ENCODE measurements around the gene RNF224.
A peak's percentile ranks its signal among the peaks of the same experiment; 100 is the strongest.

RNF224 gene

GRCh38 chr9:137198902-137199283 is 28.4 kb upstream of the RNF224 start:
- no peak for DNase-seq (ENCODE audit: low spot score in 2 of 2)
- Histone ChIP-seq H3K36me3 (replicated peaks) (peaks cover 2% of the 10 kb centered on the region; the same call in 1 of the 2 replicates), H3K4me3 (peak overlapping the region; percentile 30), H3K4me1 (peaks cover 24% of the 10 kb centered on the region), H3K27me3 (ENCODE audit: low read depth) (no peaks in the 10 kb centered on the region), H3K9me3 (no peaks in the 10 kb centered on the region)
- in situ Hi-C loops (cut with MboI; ENCODE audit: low sequenced_read_pairs), result no loop called here

- Histone ChIP-seq H3K27me3 (ENCODE audit: low read depth) (no peaks in the 10 kb centered on the region), H3K9me3 (no peaks in the 10 kb centered on the region), H3K36me3 (replicated peaks) (peaks cover 9% of the 10 kb centered on the region; the same call in 1 of the 2 replicates), H3K4me3 (peak overlapping the region; percentile 30), H3K4me1 (peaks cover 31% of the 10 kb centered on the region)
- in situ Hi-C loops (cut with MboI; ENCODE audit: low sequenced_read_pairs), result no loop called here
- no peak for DNase-seq (ENCODE audit: low spot score in 2 of 2)
These were observed 27.7 kb upstream of the RNF224 start for GRCh38 chr9:137199411-137200121.

GRCh38 chr9:137200311-137201204 is 26.7 kb upstream of the RNF224 start, which contains the start of gene TPRN:
Gene TPRN, minus strand, starts transcription at chr9:137200741. Its CDS starts 30 bp downstream, at chr9:137200711.
- peaks cover 13% of the 10 kb centered on the region; the same call in 1 of the 2 replicates for H3K36me3 ChIP-seq (replicated peaks)
- no peaks in the 10 kb centered on the region for H3K9me3 ChIP-seq
- no peaks in the 10 kb centered on the region for H3K27me3 ChIP-seq (ENCODE audit: low read depth)
- H3K4me1 ChIP-seq, result peaks cover 32% of the 10 kb centered on the region
- peak; percentile 99 to 100 for DNase-seq (ENCODE audit: low spot score in 2 of 2)
- peak within 1 kb of the TSS; percentile 58 for H3K4me3 ChIP-seq
- in situ Hi-C loops (cut with MboI; ENCODE audit: low sequenced_read_pairs), result no loop called here

- in situ Hi-C loops (cut with MboI; ENCODE audit: low sequenced_read_pairs), result no loop called here
- Histone ChIP-seq H3K9me3 (no peaks in the 10 kb centered on the region), H3K4me3 (peak overlapping the region; percentile 58), H3K36me3 (replicated peaks) (peaks cover 13% of the 10 kb centered on the region), H3K27me3 (ENCODE audit: low read depth) (no peaks in the 10 kb centered on the region), H3K4me1 (peaks cover 34% of the 10 kb centered on the region)
- DNase-seq (ENCODE audit: low spot score in 2 of 2), result no peak
These were observed 26.0 kb upstream of the RNF224 start for GRCh38 chr9:137201205-137201868.

GRCh38 chr9:137202966-137203365 is 24.3 kb upstream of the RNF224 start:
- Histone ChIP-seq H3K4me3 (no peak overlapping the region), H3K36me3 (replicated peaks) (peaks cover 16% of the 10 kb centered on the region), H3K4me1 (peaks cover 35% of the 10 kb centered on the region), H3K27me3 (ENCODE audit: low read depth) (no peaks in the 10 kb centered on the region), H3K9me3 (no peaks in the 10 kb centered on the region)
- in situ Hi-C loops (cut with MboI; ENCODE audit: low sequenced_read_pairs), result no loop called here
- DNase-seq (ENCODE audit: low spot score in 2 of 2), result no peak

GRCh38 chr9:137204731-137205125 is 22.6 kb upstream of the RNF224 start:
- peaks cover 19% of the 10 kb centered on the region for H3K36me3 ChIP-seq (replicated peaks)
- in situ Hi-C loops (cut with MboI; ENCODE audit: low sequenced_read_pairs), result no loop called here
- peak overlapping the region; percentile 90 for H3K4me3 ChIP-seq
- H3K4me1 ChIP-seq, result peaks cover 23% of the 10 kb centered on the region
- DNase-seq (ENCODE audit: low spot score in 2 of 2), result no peak
- H3K9me3 ChIP-seq, result no peaks in the 10 kb centered on the region
- no peaks in the 10 kb centered on the region for H3K27me3 ChIP-seq (ENCODE audit: low read depth)

- H3K9me3 ChIP-seq, result no peaks in the 10 kb centered on the region
- peaks cover 21% of the 10 kb centered on the region for H3K36me3 ChIP-seq (replicated peaks)
- H3K4me3 ChIP-seq, result peak within 1 kb of the TSS; percentile 90
- no peaks in the 10 kb centered on the region for H3K27me3 ChIP-seq (ENCODE audit: low read depth)
- H3K4me1 ChIP-seq, result peaks cover 23% of the 10 kb centered on the region
- in situ Hi-C loops (cut with MboI; ENCODE audit: low sequenced_read_pairs), result no loop called here
- peak; percentile 60 to 95 for DNase-seq (ENCODE audit: low spot score in 2 of 2)
These were observed 21.9 kb upstream of the RNF224 start, which contains the start of the genes NDOR1 and TMEM203 for GRCh38 chr9:137205126-137206069. Gene NDOR1, plus strand, starts transcription at chr9:137205700. Its CDS starts 78 bp downstream, at chr9:137205778. Gene TMEM203, minus strand, starts transcription at chr9:137205648. Its CDS starts 234 bp downstream, at chr9:137205414.

GRCh38 chr9:137206602-137207001 is 20.7 kb upstream of the RNF224 start:
- in situ Hi-C loops (cut with MboI; ENCODE audit: low sequenced_read_pairs), result no loop called here
- no peak for DNase-seq (ENCODE audit: low spot score in 2 of 2)
- Histone ChIP-seq H3K27me3 (ENCODE audit: low read depth) (no peaks in the 10 kb centered on the region), H3K9me3 (no peaks in the 10 kb centered on the region), H3K4me3 (peak overlapping the region; percentile 90), H3K4me1 (peaks cover 21% of the 10 kb centered on the region), H3K36me3 (replicated peaks) (peaks cover 21% of the 10 kb centered on the region)

GRCh38 chr9:137211532-137211931 is 15.8 kb upstream of the RNF224 start:
- no peak for DNase-seq (ENCODE audit: low spot score in 2 of 2)
- H3K4me1 ChIP-seq, result peaks cover 1% of the 10 kb centered on the region
- H3K4me3 ChIP-seq, result no peak overlapping the region
- H3K9me3 ChIP-seq, result no peaks in the 10 kb centered on the region
- peaks cover 29% of the 10 kb centered on the region for H3K36me3 ChIP-seq (replicated peaks)
- in situ Hi-C loops (cut with MboI; ENCODE audit: low sequenced_read_pairs), result no loop called here
- H3K27me3 ChIP-seq (ENCODE audit: low read depth), result no peaks in the 10 kb centered on the region

- Histone ChIP-seq H3K9me3 (no peaks in the 10 kb centered on the region), H3K27me3 (ENCODE audit: low read depth) (no peaks in the 10 kb centered on the region), H3K4me3 (no peak overlapping the region), H3K4me1 (no peaks in the 10 kb centered on the region), H3K36me3 (replicated peaks) (peaks cover 29% of the 10 kb centered on the region)
- DNase-seq (ENCODE audit: low spot score in 2 of 2), result no peak
- in situ Hi-C loops (cut with MboI; ENCODE audit: low sequenced_read_pairs), result no loop called here
These were observed 14.8 kb upstream of the RNF224 start for GRCh38 chr9:137212520-137212919.

GRCh38 chr9:137213160-137214060 is 13.9 kb upstream of the RNF224 start:
- Histone ChIP-seq H3K9me3 (no peaks in the 10 kb centered on the region), H3K36me3 (replicated peaks) (peaks cover 26% of the 10 kb centered on the region), H3K4me1 (no peaks in the 10 kb centered on the region), H3K4me3 (no peak overlapping the region), H3K27me3 (ENCODE audit: low read depth) (no peaks in the 10 kb centered on the region)
- DNase-seq (ENCODE audit: low spot score in 2 of 2), result no peak
- in situ Hi-C loops (cut with MboI; ENCODE audit: low sequenced_read_pairs), result no loop called here

- Histone ChIP-seq H3K36me3 (replicated peaks) (peaks cover 24% of the 10 kb centered on the region), H3K9me3 (no peaks in the 10 kb centered on the region), H3K4me1 (no peaks in the 10 kb centered on the region), H3K27me3 (ENCODE audit: low read depth) (no peaks in the 10 kb centered on the region), H3K4me3 (no peak overlapping the region)
- in situ Hi-C loops (cut with MboI; ENCODE audit: low sequenced_read_pairs), result no loop called here
- DNase-seq (ENCODE audit: low spot score in 2 of 2), result no peak
These were observed 12.7 kb upstream of the RNF224 start for GRCh38 chr9:137214620-137215019.
